HFFc6 (cell line): ENCODE data around the gene GFRA1. TPM values are rescaled to one million over a fixed set of nuclear protein-coding genes. Genes with fewer than 3 reads are reported as not detected.

Source experiments
- DNase-seq: peaks from one replicate; pipeline ENCODE4 v3.0.0-alpha.2; 2018
- H3K27ac Mint-ChIP-seq: 2 replicates; pipeline ENCODE4 v1.8.0; 2020; ENCODE audit warnings: mild to moderate bottlenecking, mixed read lengths
- H3K27me3 Mint-ChIP-seq: 2 replicates; pipeline ENCODE4 v1.8.0; 2021; ENCODE audit warnings: mild to moderate bottlenecking, moderate library complexity, mixed read lengths; ENCODE audit not compliant: insufficient read depth
- H3K36me3 Mint-ChIP-seq: 2 replicates; pipeline ENCODE4 v1.8.0; 2021; ENCODE audit warnings: low read depth, mixed read lengths
- H3K4me1 Mint-ChIP-seq: 2 replicates; pipeline ENCODE4 v1.8.0; 2020; ENCODE audit warnings: low read depth, mixed read lengths
- H3K4me3 Mint-ChIP-seq: 2 replicates; pipeline ENCODE4 v1.8.0; 2020; ENCODE audit warnings: mild to moderate bottlenecking, moderate library complexity, mixed read lengths
- H3K9me3 Mint-ChIP-seq: 2 replicates; pipeline ENCODE4 v1.8.0; 2020; ENCODE audit warnings: mild to moderate bottlenecking, mixed read lengths
- CTCF ChIP-seq: fragments of 200-600 bp; sonication (generic); IDR thresholded peaks from 2 replicates; pipeline ENCODE4 v1.5.0; 2021; ENCODE audit warnings: antibody characterized with exemption, mild to moderate bottlenecking
- total RNA-seq, 6 experiments: library from RNA; stranded (reverse); fragmentation: NEBNext Ultra II Directional; extraction: Animal tissue kit (Norgen Biotek cat#: 25700); gene quantifications; 2 replicates in 1 of 6; 3 replicates in 5 of 6; pipeline ENCODE4 v1.2.3, GENCODE V29; 2021

The GFRA1 gene
- total RNA-seq, 6 experiments from 2014 or later: 7.3 to 17.2 (median 15.9) TPM

- no peak for DNase-seq
- no peak for TF ChIP-seq CTCF
- Mint-ChIP-seq H3K4me1 (no peaks in the 10 kb centered on the region), H3K9me3 (no peaks in the 10 kb centered on the region), H3K4me3 (no peak overlapping the region), H3K27me3 (no peaks in the 10 kb centered on the region; the same call in none of the 2 replicates), H3K27ac (no peak overlapping the region), H3K36me3 (no peaks in the 10 kb centered on the region)
Measured at GRCh38 chr10:116226766-116227165, 46.2 kb downstream of the GFRA1 start.

- no peaks in the 10 kb centered on the region; the same call in none of the 2 replicates for H3K27me3 Mint-ChIP-seq
- TF ChIP-seq CTCF: no peak
- no peaks in the 10 kb centered on the region for H3K36me3 Mint-ChIP-seq
- no peaks in the 10 kb centered on the region for H3K9me3 Mint-ChIP-seq
- H3K4me3 Mint-ChIP-seq: no peak overlapping the region
- DNase-seq: no peak
- H3K4me1 Mint-ChIP-seq: no peaks in the 10 kb centered on the region
- no peak overlapping the region for H3K27ac Mint-ChIP-seq
Measured at GRCh38 chr10:116226053-116226452, 47.0 kb downstream of the GFRA1 start.

- H3K27me3 Mint-ChIP-seq: no peaks in the 10 kb centered on the region; the same call in none of the 2 replicates
- H3K9me3 Mint-ChIP-seq: no peaks in the 10 kb centered on the region
- no peak overlapping the region for H3K27ac Mint-ChIP-seq
- H3K4me1 Mint-ChIP-seq: no peaks in the 10 kb centered on the region
- no peak overlapping the region for H3K4me3 Mint-ChIP-seq
- no peak for TF ChIP-seq CTCF
- H3K36me3 Mint-ChIP-seq: no peaks in the 10 kb centered on the region
- no peak for DNase-seq
Measured at GRCh38 chr10:116223289-116223688, 49.7 kb downstream of the GFRA1 start.

GRCh38 chr10:116221053-116221452 is 52.0 kb downstream of the GFRA1 start:
- no peak for TF ChIP-seq CTCF
- Mint-ChIP-seq H3K36me3 (no peaks in the 10 kb centered on the region), H3K27me3 (no peaks in the 10 kb centered on the region; the same call in 1 of the 2 replicates), H3K4me1 (no peaks in the 10 kb centered on the region), H3K4me3 (no peak overlapping the region), H3K9me3 (no peaks in the 10 kb centered on the region), H3K27ac (no peak overlapping the region)
- DNase-seq: no peak

- no peak for DNase-seq
- Mint-ChIP-seq H3K4me1 (peaks cover 9% of the 10 kb centered on the region), H3K4me3 (no peak overlapping the region), H3K27ac (no peak overlapping the region), H3K36me3 (no peaks in the 10 kb centered on the region), H3K27me3 (peaks cover 4% of the 10 kb centered on the region), H3K9me3 (no peaks in the 10 kb centered on the region)
- TF ChIP-seq CTCF: no peak
Measured at GRCh38 chr10:116216676-116217075, 56.3 kb downstream of the GFRA1 start.

- H3K4me1 Mint-ChIP-seq: peaks cover 19% of the 10 kb centered on the region
- no peaks in the 10 kb centered on the region for H3K9me3 Mint-ChIP-seq
- H3K27me3 Mint-ChIP-seq: peaks cover 4% of the 10 kb centered on the region
- no peak for DNase-seq
- H3K4me3 Mint-ChIP-seq: no peak overlapping the region
- no peaks in the 10 kb centered on the region for H3K36me3 Mint-ChIP-seq
- no peak for TF ChIP-seq CTCF
- no peak overlapping the region for H3K27ac Mint-ChIP-seq
Measured at GRCh38 chr10:116215651-116216050, 57.4 kb downstream of the GFRA1 start.
